ES-I3 (cell line): ENCODE results near the gene PSMB5.

Experiments used
- H3K36me3 ChIP-seq: 2 replicates; pipeline ENCODE4 v1.6.1; 2013; ENCODE audit warnings: mild to moderate bottlenecking, low read length, control low read depth, moderate library complexity; ENCODE audit not compliant: insufficient read depth
- H3K4me1 ChIP-seq: 2 replicates; pipeline ENCODE4 v1.6.1; 2013; ENCODE audit warnings: mild to moderate bottlenecking, control low read depth, low read length; ENCODE audit not compliant: insufficient read depth
- H3K9ac ChIP-seq: 2 replicates; pipeline ENCODE4 v1.6.1; 2013; ENCODE audit warnings: low read depth, mild to moderate bottlenecking, low read length, moderate library complexity
- H3K9me3 ChIP-seq: 2 replicates; pipeline ENCODE4 v1.6.1; 2013; ENCODE audit warnings: mild to moderate bottlenecking, low read length, moderate library complexity; ENCODE audit not compliant: control insufficient read depth, insufficient read depth

PSMB5 gene

DNA sequence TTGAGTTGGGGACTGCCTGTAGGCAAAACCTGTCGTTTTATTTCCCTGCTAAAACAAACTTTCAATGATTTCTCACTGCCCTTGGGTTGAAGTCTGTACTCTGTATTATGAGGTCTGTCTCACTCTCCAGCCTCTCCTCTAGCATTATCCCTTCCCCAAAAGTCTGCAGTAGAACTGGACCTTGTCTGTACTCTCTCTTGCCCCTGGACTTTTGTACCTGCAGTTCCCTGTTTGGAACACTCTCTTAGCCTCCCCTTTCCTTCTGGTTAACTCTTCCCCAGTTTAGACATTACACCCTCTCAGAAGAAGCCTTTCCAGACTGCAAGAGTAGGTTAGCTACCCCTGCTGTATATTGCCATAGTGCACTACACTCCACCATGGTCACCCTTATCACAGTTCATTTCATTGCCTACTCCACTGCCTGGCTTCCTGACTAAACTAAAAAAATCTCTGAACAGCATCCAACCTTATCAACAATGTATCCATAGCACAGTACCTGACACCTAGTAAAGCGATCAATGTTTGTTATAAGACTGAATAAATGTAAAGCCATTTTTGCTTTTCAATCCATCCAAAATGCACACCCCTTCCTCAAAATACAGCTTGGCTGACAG is 48.7 kb downstream of the PSMB5 start:
- H3K9ac ChIP-seq: no peak overlapping the region
- no peaks in the 10 kb centered on the region for H3K36me3 ChIP-seq
- peaks cover 6% of the 10 kb centered on the region; the same call in 1 of the 2 replicates for H3K9me3 ChIP-seq
- H3K4me1 ChIP-seq: no peaks in the 10 kb centered on the region

GRCh38 chr14:22984959-22985658 is 49.6 kb downstream of the PSMB5 start:
- peaks cover under 1% of the 10 kb centered on the region; the same call in 1 of the 2 replicates for H3K4me1 ChIP-seq
- H3K36me3 ChIP-seq: peaks cover under 1% of the 10 kb centered on the region; the same call in 1 of the 2 replicates
- no peak overlapping the region for H3K9ac ChIP-seq
- H3K9me3 ChIP-seq: peaks cover 6% of the 10 kb centered on the region; the same call in 1 of the 2 replicates

- H3K9me3 ChIP-seq: peaks cover 6% of the 10 kb centered on the region; the same call in 1 of the 2 replicates
- peaks cover 22% of the 10 kb centered on the region for H3K4me1 ChIP-seq
- peak within 1 kb of the TSS; percentile 77 for H3K9ac ChIP-seq
- H3K36me3 ChIP-seq: peaks cover 3% of the 10 kb centered on the region; the same call in 1 of the 2 replicates
These were observed 52.0 kb downstream of the PSMB5 start, which contains the start of gene AJUBA for GRCh38 chr14:22982477-22983245. Gene AJUBA, minus strand, starts transcription at chr14:22982551. Its CDS starts 285 bp downstream, at chr14:22982266.

DNA sequence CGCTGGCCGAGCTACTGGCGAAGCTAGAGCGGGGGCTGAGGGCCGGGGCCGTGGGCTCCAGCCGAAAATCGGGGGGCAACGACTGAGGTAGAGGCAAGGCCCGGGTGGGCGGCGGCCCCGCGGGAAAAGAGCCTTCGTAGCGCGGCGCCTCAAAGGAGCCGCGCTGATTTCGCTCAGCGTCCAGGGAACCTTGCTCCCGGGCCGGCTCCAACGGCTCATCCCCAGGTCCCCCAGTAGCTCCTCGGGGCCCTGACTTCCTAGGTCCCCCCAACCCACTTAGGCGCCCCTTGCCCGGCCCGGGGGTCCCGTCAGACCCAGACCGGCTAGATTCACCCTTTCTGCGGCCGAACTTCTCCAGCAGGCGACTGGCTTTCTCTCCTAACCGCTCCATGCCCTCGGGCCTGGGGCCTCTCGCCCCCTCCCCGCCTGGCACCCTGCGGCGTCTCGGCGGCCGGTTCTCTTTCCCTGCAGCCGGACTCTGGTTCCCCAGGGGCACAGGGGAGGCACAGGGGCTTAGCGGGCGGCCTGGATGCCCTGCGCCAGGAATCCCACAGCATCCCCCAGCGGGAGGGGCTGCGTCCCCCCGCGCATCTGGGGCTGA is 52.7 kb downstream of the PSMB5 start:
- peaks cover 3% of the 10 kb centered on the region; the same call in 1 of the 2 replicates for H3K36me3 ChIP-seq
- peaks cover 28% of the 10 kb centered on the region for H3K4me1 ChIP-seq
- H3K9ac ChIP-seq: peak overlapping the region; percentile 77
- H3K9me3 ChIP-seq: peaks cover 6% of the 10 kb centered on the region; the same call in 1 of the 2 replicates

DNA sequence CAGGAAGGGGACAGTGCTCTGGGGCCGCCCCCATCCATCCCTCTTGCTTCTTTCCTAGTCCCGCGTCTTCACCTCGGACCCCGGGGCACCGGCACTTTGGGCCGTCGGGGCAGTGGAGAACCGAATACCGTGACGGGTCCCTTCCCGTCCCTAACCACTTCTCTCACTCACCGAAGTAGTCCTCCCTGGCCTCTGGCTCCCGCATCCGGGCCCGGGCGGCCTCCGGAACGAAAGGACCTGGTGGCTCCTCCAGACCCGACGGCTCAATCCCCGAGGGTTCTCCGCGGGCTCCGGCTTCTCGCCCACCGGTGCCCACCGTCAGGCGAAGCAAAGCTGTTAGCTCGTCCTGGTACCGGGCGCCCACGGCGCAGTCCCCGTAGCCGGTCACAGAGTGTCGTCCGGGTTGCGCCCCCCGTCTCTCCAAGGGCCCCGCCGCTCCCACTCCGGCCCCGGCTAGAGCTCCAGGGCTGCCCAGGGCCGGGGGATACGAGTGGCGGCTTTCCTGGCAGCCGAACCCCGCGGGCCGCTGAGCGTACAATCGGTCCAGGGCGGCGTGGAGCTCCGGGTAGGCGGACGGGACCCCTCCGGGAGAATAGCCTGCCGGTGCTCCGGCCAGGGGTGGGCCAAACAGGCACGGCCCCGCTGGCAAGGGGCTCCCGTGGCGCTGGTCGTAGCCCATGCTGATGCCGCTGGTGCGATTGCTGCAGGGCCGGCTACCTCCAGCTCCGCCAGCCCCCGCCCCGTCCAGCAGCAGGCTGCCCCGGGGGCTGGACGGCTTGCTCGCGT is 53.4 kb downstream of the PSMB5 start:
- H3K4me1 ChIP-seq: peaks cover 34% of the 10 kb centered on the region

DNA sequence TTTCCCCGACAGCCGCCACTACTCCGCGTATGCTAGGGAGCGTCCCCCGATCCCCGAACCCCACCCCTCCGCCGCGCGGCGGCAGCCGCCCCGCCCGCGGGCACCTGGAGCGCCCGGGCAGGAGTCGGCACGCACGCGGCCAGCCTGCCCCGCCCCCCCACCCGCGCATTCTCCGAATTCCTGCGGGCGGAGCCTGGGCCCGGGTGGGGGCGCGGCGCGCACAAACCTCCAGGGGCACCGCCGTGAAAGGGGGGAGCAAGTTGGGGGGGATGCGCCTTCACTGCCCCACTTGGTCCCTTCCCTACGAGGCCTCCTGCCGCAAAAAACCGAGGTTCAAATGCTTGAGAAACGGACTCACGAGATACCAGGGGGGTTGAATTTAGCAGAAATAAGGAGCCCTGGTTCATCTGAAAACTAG is 54.0 kb downstream of the PSMB5 start:
- Histone ChIP-seq H3K4me1 (peaks cover 38% of the 10 kb centered on the region), H3K9me3 (peaks cover 6% of the 10 kb centered on the region; the same call in 1 of the 2 replicates), H3K36me3 (peaks cover 3% of the 10 kb centered on the region; the same call in 1 of the 2 replicates), H3K9ac (peak overlapping the region; percentile 77)

More for the DNA sequence above, 53.4 kb downstream of the PSMB5 start:
- H3K9me3 ChIP-seq: peaks cover 6% of the 10 kb centered on the region; the same call in 1 of the 2 replicates
- H3K36me3 ChIP-seq: peaks cover 3% of the 10 kb centered on the region; the same call in 1 of the 2 replicates
- H3K9ac ChIP-seq: peak overlapping the region; percentile 77

- H3K9ac ChIP-seq: peak overlapping the region; percentile 56; the same call in 1 of the 2 replicates
- peaks cover 38% of the 10 kb centered on the region for H3K4me1 ChIP-seq
- H3K9me3 ChIP-seq: peaks cover 6% of the 10 kb centered on the region; the same call in 1 of the 2 replicates
- peaks cover 3% of the 10 kb centered on the region; the same call in 1 of the 2 replicates for H3K36me3 ChIP-seq
These were observed 54.8 kb downstream of the PSMB5 start for GRCh38 chr14:22979748-22980392.

GRCh38 chr14:22978981-22979671 is 55.6 kb downstream of the PSMB5 start:
- no peaks in the 10 kb centered on the region for H3K9me3 ChIP-seq
- H3K36me3 ChIP-seq: peaks cover 3% of the 10 kb centered on the region; the same call in 1 of the 2 replicates
- H3K4me1 ChIP-seq: peaks cover 38% of the 10 kb centered on the region
- peak overlapping the region; percentile 56; the same call in 1 of the 2 replicates for H3K9ac ChIP-seq

GRCh38 chr14:22978487-22978837 is 56.2 kb downstream of the PSMB5 start:
- H3K4me1 ChIP-seq: peaks cover 38% of the 10 kb centered on the region
- H3K9ac ChIP-seq: no peak overlapping the region
- peaks cover 3% of the 10 kb centered on the region; the same call in 1 of the 2 replicates for H3K36me3 ChIP-seq
- no peaks in the 10 kb centered on the region for H3K9me3 ChIP-seq

DNA sequence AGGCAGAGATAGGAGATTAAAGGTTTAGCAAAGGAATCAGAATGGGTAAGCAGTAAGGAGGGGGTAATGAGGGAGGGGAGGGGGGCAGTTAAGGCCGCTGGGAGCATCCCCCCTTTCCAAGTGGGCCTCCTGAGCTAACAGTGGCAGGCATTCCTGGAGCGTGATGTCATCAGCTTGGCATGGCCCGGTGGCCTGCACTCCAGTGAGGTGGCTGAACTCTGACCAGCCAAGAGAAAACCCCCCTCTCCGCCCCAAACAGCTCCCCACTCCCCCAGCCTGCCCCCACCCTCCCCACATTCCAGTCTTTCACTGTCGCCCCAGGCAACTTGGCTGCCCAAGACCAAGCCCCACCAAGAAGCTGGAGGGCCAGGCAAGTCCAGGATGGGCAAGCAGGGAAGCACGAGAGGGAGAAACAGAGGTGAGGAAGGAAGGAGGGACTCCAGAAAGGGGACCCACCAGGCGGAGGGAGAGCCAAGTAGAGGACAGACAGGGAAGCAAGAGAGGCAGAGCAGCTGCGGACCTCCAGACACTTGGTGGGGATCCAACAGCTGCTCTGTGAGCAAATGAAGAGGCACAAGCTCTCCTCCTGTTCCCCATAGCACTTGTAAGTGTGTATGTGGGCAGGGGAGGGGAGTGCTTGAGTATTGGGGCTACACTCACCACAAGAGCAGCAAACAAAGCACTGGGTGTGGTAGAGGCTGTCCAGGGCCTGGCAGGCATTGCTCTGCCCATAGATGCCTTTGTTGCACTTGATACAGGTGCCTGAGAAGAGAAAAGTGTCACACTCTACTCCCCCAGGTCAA is 56.8 kb downstream of the PSMB5 start:
- Histone ChIP-seq H3K36me3 (peaks cover 4% of the 10 kb centered on the region), H3K4me1 (peaks cover 38% of the 10 kb centered on the region)

DNA sequence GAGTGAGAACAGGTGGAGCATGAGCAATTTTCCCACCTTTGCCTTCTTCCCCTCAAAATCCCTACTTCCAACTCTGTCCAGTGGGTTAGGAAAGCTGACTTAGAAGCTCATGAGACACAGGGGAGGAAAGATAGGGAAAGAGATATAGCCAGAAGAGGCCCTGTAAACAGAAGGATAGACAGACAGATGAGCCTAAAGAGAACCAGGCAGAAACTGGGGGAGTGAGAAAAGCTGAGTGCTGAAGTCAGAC is 57.3 kb downstream of the PSMB5 start:
- peaks cover 38% of the 10 kb centered on the region for H3K4me1 ChIP-seq
- H3K36me3 ChIP-seq: peaks cover 9% of the 10 kb centered on the region
- H3K9me3 ChIP-seq: no peaks in the 10 kb centered on the region
- H3K9ac ChIP-seq: peak overlapping the region; percentile 4; the same call in 1 of the 2 replicates

More for the DNA sequence above, 56.8 kb downstream of the PSMB5 start:
- 0 out of 2 replicates have a peak overlapping the region, but pooled peaks have one; percentile 4 for H3K9ac ChIP-seq
- no peaks in the 10 kb centered on the region for H3K9me3 ChIP-seq
